PC-3 (cell line): Measurements from ENCODE around the gene TMPRSS3. TPM values are rescaled to one million over a fixed set of nuclear protein-coding genes. Genes with fewer than 3 reads are reported as not detected.

Source experiments
- ATAC-seq: fragments of 200-7000 bp; cut with Tn5 transposase; 2 replicates; pipeline ENCODE4 v1.9.1; 2020; ENCODE audit warnings: mild to moderate bottlenecking, moderate library complexity
- BruUV-seq: library from RNA; stranded (reverse); fragments of 400-500 nt; replicated peaks from 2 replicates; lab custom pipeline; 2021; lab: Mats Ljungman, UMichigan
- CTCF ChIA-PET: fragments of 300-600 bp; sonication (Branson Sonifier 250); formaldehyde crosslinking; loops from one replicate; lab custom pipeline; 2022; ENCODE audit warnings: antibody characterized with exemption; lab: Charles Lee
- POLR2A ChIA-PET: fragments of 300-600 bp; sonication (Branson Sonifier 250); formaldehyde crosslinking; loops from one replicate; lab custom pipeline; 2022; ENCODE audit warnings: antibody characterized with exemption; ENCODE audit not compliant: unreplicated experiment; lab: Charles Lee
- DNase-seq: peaks from one replicate; pipeline ENCODE4 v3.0.0-alpha.2; 2015
- H2AFZ ChIP-seq: fragments of 300-600 bp; sonication (generic); 2 replicates; pipeline ENCODE4 v1.6.0; 2016; ENCODE audit warnings: antibody characterized with exemption, low read length
- H3F3A ChIP-seq: fragments of 300-600 bp; sonication (generic); one replicate; pipeline ENCODE4 v1.6.0; 2017; ENCODE audit warnings: antibody characterized with exemption, low read length, control low read depth, mild to moderate bottlenecking; ENCODE audit not compliant: unreplicated experiment
- H3K27ac ChIP-seq: fragments of 300-600 bp; sonication (generic); 2 replicates; pipeline ENCODE4 v1.5.1; 2016; ENCODE audit warnings: mild to moderate bottlenecking, low read length
- H3K27me3 ChIP-seq: fragments of 300-600 bp; sonication (generic); 2 replicates; pipeline ENCODE4 v1.6.1; 2016; ENCODE audit warnings: low read length, mixed read lengths
- H3K36me3 ChIP-seq: fragments of 300-600 bp; sonication (generic); 2 replicates; pipeline ENCODE4 v1.6.1; 2016; ENCODE audit warnings: low read depth, mixed run types, low read length, mixed read lengths
- H3K4me1 ChIP-seq: fragments of 300-600 bp; sonication (generic); 2 replicates; pipeline ENCODE4 v1.5.1; 2016; ENCODE audit warnings: low read length; ENCODE audit not compliant: insufficient read depth
- H3K4me2 ChIP-seq: fragments of 300-600 bp; sonication (generic); 2 replicates; pipeline ENCODE4 v1.6.0; 2016; ENCODE audit warnings: low read length
- H3K4me3 ChIP-seq: fragments of 300-600 bp; sonication (generic); 2 replicates; pipeline ENCODE4 v1.5.1; 2016; ENCODE audit warnings: mild to moderate bottlenecking, low read length, mixed read lengths
- H3K79me2 ChIP-seq: fragments of 300-600 bp; sonication (generic); 2 replicates; pipeline ENCODE4 v1.6.1; 2017; ENCODE audit warnings: low read length, mixed read lengths
- H3K9ac ChIP-seq: fragments of 300-600 bp; sonication (generic); 2 replicates; pipeline ENCODE4 v1.6.0; 2016; ENCODE audit warnings: mild to moderate bottlenecking, low read length
- H3K9me2 ChIP-seq: fragments of 300-600 bp; sonication (generic); replicated peaks from 2 replicates; pipeline ENCODE4 v1.6.1; 2016; ENCODE audit warnings: mixed run types, low read length, mixed read lengths
- H3K9me3 ChIP-seq: fragments of 300-600 bp; sonication (generic); 2 replicates; pipeline ENCODE4 v1.6.1; 2016; ENCODE audit warnings: low read length, mixed read lengths
- H4K20me1 ChIP-seq: fragments of 300-600 bp; sonication (generic); 2 replicates; pipeline ENCODE4 v1.6.1; 2016; ENCODE audit warnings: low read length, mixed read lengths
- CTCF ChIP-seq: fragments of 300-600 bp; sonication (generic); conservative IDR thresholded peaks from 2 replicates; pipeline ENCODE4 v1.5.1; 2017; ENCODE audit warnings: antibody characterized with exemption, low read depth, mild to moderate bottlenecking, low read length
- EZH2 ChIP-seq: fragments of 300-600 bp; sonication (generic); IDR thresholded peaks from one replicate; pipeline ENCODE4 v1.6.1; 2017; ENCODE audit warnings: antibody characterized with exemption, mild to moderate bottlenecking, low read length; ENCODE audit not compliant: unreplicated experiment
- EZH2phosphoT487 ChIP-seq: fragments of 300-600 bp; sonication (generic); IDR thresholded peaks from 2 replicates; pipeline ENCODE4 v1.6.1; 2018; ENCODE audit warnings: mild to moderate bottlenecking, antibody characterized with exemption, low read length, borderline replicate concordance
- intact Hi-C: fragments of 100-400 bp; cut with micrococcal nuclease; formaldehyde crosslinking; loops from 2 replicates; pipeline ENCODE4 v1.9.0; 2023
- total RNA-seq: library from RNA; depleted of rRNA; stranded (reverse); fragments of >200 nt; gene quantifications from 2 replicates; pipeline ENCODE4 v1.2.3, GENCODE V29; 2014

TMPRSS3 gene
- total RNA-seq, 1 experiment from 2014 or later: not detected

DNA sequence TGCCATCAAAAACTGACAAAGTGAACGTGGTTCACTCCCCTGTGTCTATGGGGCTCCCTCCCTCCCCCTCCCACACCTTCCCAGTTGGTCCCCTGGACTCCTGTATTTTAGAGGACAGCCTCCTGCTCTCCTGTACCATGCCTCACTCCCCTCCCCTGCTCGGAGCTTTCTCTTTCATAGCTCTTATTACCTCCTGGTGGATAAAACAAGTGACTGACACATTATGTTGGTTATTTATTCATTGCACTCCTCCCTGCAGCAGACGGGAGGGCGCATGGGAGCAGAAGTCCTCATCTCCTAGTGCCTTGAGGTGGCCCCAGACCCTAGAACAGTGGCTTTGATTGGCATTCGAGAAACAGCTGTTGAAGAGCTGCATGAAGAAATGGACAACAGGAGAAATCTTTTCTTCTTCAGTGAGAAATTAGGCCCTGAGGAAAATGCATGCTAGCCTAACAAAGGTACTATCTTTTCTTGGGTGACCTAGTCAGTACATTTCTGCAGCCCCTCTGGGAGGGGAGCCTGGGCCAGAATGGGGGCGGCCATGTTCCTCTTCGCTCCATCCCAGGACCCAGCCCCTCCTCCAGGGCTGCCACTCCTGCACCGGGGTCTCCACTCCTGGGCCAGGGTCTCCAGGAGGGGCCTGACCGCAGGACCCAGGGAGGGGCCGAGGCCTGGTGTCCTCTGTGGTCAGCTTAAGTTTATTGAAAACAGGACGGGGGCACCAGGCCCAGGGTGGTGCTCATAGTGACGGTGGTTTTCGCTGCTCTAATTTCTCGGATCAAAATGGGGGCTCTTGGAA is 28.3 kb downstream of the TMPRSS3 start:
- ChIA-PET CTCF (interaction anchor here (0.6 to 1.6 kb wide), 9 partner anchors 14 to 332 kb away, joined by 3 to 18 read pairs (median 5); no protein-coding TSS in a partner anchor), POLR2A (interaction anchor here (0.6 to 1.3 kb wide), 5 partner anchors 10 to 36 kb away, joined by 3 to 7 read pairs (median 4); partner anchors contain the start of genes TFF2 and UBASH3A)
- H3F3A ChIP-seq: no peaks in the 10 kb centered on the region
- H3K9me3 ChIP-seq: no peaks in the 10 kb centered on the region
- peaks cover 51% of the 10 kb centered on the region for H3K4me1 ChIP-seq
- intact Hi-C loops: loop anchor here (2.0 to 5.0 kb wide), 2 partner anchors 13 to 60 kb away; no protein-coding TSS in a partner anchor
- H3K9me2 ChIP-seq: no peaks in the 10 kb centered on the region
- H3K27ac ChIP-seq: peak overlapping the region; percentile 97
- DNase-seq (peak; percentile 31), ATAC-seq (peak; percentile 9)
- peak overlapping the region; percentile 85 for H3K9ac ChIP-seq
- no peaks in the 10 kb centered on the region for H3K36me3 ChIP-seq
- H3K79me2 ChIP-seq: no peaks in the 10 kb centered on the region
- H4K20me1 ChIP-seq: no peaks in the 10 kb centered on the region
- H3K27me3 ChIP-seq: no peaks in the 10 kb centered on the region
- TF ChIP-seq EZH2 (no peak), CTCF (peak; percentile 30; the same call in 1 of the 2 replicates), EZH2phosphoT487 (no peak)
- H2AFZ ChIP-seq: no peak overlapping the region
- BruUV-seq: TSS peak; percentile 14
- no peak overlapping the region for H3K4me3 ChIP-seq
- peak overlapping the region; percentile 22 for H3K4me2 ChIP-seq

DNA sequence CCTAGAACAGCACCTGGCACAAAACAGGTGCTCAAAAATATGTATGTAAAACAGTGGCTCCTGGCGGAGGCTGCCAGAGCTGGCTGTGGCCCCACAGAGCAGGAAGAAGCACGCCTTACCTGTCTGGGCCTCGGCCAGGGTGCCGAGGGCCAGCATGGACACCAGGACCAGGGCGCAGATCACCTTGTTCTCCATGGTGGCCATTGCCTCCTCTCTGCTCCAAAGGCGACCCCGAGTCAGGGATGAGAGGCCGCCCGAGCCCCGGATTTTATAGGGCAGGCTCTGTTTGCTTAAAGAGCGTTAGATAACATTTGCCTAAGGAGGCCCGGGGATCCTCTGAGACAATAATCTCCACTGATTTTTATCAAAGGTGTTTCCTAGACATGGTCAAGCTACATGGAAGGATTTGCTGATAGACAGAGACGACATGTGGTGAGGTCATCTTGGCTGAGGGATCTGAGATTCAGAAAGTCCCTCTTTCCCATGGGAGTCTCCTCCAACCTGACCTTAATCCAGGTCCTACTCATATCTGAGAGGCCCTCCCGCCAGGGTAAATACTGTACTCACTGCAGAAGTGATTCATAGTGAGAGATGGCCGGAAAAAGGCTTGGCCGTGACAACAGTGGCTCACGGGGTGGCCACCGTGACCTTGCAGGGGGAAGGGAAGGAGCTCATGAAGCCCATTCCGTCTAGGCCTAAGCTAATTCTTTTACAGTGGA is 29.4 kb downstream of the TMPRSS3 start, which contains the start of gene TFF1:
TFF1 (minus strand) TSS at position 244 of the 719 bp plus-strand sequence; CDS start at position 204, 40 bp downstream.
- Histone ChIP-seq H3K4me3 (no peak within 1 kb of the TSS), H3K27ac (peak within 1 kb of the TSS; percentile 97), H3K79me2 (no peaks in the 10 kb centered on the region), H3K4me2 (peak within 1 kb of the TSS; percentile 58), H3K4me1 (peaks cover 56% of the 10 kb centered on the region), H3K9me3 (no peaks in the 10 kb centered on the region), H3K36me3 (no peaks in the 10 kb centered on the region), H3K9me2 (no peaks in the 10 kb centered on the region), H4K20me1 (no peaks in the 10 kb centered on the region), H3K27me3 (no peaks in the 10 kb centered on the region), H3F3A (no peaks in the 10 kb centered on the region), H2AFZ (no peak within 1 kb of the TSS; the same call in 1 of the 2 replicates), H3K9ac (peak within 1 kb of the TSS; percentile 87)
- ChIA-PET POLR2A (interaction anchor here (0.6 to 1.3 kb wide), 6 partner anchors 10 to 29 kb away, joined by 3 to 11 read pairs (median 5); partner anchors contain the start of gene TFF2), CTCF (interaction anchor here (0.6 to 1.6 kb wide), 8 partner anchors 15 to 333 kb away, joined by 3 to 18 read pairs (median 8); no protein-coding TSS in a partner anchor)
- BruUV-seq: TSS peak; percentile 77
- peak; percentile 93 for ATAC-seq
- TF ChIP-seq EZH2phosphoT487 (no peak), CTCF (no peak), EZH2 (no peak)
- intact Hi-C loops: loop anchor here (1.0 to 5.0 kb wide), 4 partner anchors 14 to 59 kb away; no protein-coding TSS in a partner anchor
- peak; percentile 95 for DNase-seq
